IPS-NIHi11 (cell line): ENCODE measurements around the gene EIF2B4.
"Not testable (repeated sequence)": the region's sequence is repeated elsewhere in the genome, so short reads cannot be mapped to it uniquely, and the experiment has no call there.

Experiments used
- DNase-seq: peaks from one replicate; pipeline ENCODE4 v3.0.0; 2012; ENCODE audit warnings: mixed read lengths, low spot score

EIF2B4 gene

DNA sequence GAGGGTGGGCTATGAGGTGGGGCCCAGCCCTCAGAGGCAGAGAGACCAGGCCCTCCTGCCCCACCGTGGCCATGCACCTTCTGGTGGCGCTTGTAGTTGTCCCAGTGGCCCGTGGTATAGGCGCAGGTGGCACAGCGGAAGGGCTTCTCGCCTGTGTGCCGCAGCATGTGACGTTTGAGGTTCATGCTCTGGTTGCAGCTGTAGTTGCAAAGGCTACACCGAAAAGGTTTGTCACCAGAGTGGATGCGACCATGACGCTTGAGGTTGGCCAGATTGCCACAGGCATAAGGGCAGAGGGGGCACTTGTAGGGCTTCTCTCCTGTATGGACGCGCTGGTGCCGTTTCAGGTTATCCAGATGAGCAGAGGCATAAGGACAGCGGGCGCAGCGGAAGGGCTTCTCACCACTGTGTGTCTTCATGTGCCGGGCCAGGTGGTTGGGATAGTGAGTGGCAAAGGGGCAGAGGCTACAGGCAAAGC is 7.5 kb upstream of the EIF2B4 start:
- DNase-seq, result no peak

DNA sequence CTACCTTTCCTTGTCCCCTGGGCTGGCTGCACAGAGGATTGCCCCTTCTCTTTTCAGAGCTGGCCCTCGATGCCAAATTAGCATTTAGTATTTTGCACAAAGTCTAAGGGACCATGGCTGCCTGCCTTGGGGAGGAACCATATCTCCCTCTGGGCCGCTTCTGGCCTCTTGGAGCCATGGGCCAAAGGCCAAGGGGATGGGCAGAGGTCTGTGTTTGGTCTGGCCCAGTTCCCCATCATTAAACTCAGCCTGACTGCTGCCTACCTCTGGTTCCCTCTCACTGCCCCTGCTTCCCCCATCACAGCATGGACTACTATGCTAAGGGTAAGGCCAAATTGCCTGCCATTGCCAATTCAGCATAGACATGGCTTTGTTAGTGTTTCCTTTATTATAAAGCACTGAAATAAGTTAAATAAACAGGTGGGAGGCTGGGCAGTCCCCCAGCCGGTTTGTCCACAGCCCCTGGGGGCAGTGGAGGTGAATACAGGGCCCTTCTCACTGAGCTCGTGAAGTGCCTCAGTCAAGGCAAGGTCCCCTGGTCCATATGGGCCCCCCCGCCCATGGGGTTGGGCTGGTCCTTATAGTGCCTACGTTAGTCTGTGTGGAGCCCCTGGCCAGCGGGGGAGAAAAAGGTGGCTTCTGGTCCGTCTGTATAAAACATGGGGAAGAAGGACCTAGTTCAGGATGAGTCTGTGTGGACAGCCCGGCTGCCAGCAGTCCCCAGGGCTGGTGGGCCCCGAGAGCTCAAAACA is 6.9 kb upstream of the EIF2B4 start:
- no peak for DNase-seq

DNA sequence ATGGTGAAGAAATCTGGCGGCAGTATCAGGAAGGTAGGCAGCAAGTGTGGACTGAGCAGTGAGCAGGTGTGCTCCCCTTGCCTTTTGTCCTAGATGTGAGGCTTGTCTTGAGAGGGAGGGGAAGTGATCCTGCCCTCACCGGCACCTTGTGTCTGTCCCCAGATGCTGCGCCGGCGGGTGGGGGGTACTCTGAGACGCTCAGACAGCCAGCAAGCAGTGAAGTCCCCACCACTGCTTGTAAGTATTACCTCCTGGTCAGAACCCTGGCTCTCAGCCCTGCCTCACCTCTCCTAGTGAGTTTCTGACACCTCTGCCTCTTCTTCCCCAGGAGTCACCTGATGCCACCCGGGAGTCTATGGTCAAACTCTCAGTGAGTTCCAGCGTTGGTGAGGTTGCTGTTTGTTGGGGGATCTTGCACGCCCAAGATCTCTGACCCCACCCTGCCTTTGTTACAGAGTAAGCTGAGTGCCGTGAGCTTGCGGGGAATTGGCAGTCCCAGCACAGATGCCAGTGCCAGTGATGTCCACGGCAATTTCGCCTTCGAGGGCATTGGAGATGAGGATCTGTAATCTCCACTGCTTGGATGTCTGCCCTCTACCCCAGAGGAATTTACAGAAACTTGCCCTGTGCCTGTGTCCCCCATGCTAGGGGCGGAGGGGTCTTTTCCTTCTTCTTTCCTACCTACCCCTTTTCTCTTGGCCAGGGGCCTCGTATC is 6.2 kb upstream of the EIF2B4 start:
- no peak for DNase-seq

DNA sequence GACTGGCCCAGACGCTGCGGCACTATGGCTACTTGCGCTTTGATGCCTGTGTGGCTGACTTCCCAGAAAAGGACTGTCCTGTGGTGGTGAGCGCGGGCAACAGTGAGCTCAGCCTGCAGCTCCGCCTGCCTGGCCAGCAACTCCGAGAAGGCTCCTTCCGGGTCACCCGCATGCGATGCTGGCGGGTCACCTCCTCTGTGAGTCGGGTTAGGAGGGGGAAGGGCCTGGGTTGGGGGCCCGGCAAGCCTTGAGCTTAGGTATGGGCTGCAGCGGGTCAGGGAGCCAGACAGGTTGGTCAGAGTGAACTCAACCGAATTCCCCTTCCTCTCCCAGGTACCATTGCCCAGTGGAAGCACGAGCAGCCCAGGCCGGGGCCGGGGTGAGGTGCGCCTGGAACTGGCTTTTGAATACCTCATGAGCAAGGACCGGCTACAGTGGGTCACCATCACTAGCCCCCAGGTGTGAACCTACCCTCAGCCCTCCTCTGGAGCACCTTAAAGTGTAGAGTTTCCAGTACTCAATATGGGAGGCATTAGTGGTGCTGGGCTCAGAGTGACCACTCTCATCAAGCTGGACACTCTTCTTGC is 5.5 kb upstream of the EIF2B4 start:
- no peak for DNase-seq

DNA sequence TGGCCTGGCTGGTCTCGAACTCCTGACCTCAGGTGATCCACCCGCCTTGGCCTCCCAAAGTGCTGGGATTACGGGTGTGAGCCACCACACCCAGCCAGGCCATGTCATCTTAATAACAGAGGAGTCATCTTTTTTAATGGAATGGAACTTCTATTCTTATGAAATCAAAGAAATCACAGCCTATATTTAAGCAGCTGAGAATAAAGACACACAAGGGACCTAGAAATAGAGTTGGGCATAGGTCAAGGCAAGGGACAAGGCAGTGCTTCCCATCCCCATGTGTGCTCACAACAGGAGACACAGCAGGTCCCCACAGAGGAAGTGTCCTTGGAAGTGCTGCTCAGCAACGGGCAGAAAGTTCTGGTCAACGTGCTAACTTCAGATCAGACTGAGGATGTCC is 3.4 kb upstream of the EIF2B4 start:
- DNase-seq, result no peak

DNA sequence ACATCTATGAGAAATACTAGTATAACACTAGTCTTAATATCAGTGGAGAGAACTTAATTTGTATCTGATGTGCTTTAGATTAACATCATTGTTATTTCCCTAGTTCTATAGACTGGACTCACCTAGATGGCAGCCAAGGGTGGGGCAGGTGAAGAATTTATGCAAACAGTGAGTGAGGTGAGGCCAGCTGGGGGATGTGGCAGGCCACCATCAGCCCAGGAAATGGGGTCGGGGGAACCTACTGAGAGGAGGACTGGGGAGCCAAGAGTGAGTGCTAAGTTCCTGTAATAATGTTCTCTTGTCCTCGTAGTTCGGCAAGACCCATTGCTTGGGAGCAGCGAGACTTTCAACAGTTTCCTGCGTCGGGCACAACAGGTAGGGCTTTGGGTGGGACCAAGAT is 2.8 kb upstream of the EIF2B4 start:
- DNase-seq, result no peak

DNA sequence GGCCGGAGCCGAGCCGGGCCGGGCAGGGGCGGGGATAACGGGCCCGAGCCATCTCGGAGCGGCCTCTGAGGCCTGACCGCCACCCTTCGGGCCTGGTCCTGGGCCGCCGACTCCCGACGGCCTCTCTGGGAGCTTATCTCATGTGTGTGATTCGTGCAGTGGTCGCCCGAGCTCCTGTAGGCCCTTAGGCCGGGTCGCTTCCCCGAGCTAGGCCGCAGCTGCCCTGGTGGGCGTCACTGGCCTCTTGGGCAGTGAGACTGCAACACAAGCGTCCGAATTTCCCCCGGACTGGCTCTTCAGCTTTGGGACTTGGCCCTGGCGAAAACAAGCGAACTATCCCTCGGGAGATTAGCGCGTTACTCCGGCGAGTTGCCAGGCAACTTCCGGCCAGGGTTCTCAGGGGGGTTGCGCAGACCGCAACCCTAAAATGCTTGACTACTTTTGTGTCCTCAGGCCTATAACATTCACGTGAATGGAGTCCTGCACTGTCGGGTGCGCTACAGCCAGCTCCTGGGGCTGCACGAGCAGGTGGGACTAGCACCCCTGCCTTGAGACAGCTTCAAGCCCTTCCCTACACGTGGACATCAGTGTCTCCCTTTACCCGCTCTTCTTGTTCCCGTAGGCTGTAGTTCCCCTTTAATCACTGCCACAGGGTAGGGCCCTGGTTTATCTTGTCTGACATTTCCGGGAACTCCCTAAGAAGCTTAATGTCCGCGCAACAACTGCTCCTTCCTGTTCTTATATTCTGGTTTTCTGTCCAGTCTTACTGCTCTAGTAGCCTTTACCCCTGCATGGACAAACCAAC is 880 bp upstream of the EIF2B4 start:
- DNase-seq, result peak; percentile 11

DNA sequence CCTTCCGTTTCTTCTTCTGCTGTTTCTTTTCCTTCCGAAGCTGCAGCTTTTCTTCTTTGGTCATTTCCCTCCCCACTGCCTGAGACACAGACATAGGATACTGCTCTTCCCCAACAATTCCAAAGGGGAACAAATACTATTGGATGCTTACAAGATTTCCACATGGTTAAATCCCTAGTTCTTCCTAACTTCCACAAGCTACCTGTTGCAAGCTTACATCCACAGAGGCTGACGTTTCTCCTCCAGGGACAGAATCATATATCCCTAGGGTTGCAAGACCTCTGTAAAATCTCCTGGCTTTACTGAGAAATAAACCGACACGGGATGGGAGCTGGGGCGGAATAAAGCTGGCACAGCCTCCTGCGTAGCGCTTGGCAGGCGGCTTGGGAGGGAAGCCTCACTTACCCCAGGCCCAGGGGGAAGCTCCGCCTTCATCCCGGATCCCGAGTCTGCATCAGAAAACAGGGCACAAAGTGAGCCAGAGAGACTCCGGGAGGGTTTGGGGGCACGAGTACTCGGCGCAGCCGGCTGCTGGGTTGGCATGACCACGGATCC is 590 bp downstream of the EIF2B4 start:
- peak; percentile 85 for DNase-seq

DNA sequence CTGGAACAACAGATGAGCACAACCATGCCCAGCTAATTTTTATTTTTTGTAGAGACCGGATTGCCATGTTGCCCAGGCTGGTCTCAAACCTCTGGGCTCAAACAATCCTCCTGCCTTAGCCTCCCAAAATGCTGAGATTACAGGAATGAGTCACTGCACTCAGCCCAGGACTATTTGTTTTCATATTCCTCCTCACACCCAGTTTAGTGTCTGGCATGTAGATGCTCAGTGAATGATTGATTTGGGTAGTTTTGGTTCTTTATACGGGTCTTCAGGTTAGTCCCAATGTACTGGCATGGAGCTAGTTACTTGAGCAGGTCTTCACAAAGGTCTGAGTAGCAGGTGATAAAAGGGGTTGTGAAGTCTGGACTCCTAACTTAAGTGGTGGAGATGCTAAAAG is 6.2 kb downstream of the EIF2B4 start:
- no peak for DNase-seq

DNA sequence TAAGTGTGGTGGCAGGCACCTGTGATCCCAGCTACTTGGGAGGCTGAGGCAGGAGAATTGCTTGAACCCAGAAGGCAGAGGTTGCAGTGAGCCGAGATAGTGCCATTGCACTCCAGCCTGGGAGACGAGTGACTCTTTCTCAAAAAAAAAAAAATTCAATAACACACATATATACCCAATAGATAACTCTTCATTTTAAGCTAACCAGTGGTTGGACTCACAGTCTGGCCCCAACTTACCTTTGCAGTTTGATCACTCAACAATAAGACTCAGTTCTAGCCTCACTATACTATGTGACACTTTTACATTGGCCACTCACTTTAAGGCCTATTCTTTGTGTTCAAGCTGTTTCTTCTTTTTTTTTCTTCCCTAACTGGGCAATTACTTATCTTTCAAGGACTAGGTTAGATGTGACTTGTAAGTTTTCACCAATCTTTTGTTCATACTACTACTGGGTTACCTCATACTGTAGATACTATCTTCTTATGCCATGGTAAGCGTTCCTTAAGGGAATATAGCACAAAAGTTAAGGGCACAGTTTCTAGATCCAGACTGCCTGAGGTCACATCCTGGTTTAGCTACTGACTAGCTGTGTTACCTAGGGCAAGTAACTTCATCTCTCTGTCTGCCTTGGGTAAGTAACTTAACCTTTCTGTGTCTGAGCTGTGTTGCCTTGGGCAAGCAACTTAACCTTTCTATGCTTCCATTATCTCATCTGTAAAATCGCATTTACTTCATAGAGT is 7.3 kb downstream of the EIF2B4 start:
- DNase-seq, result no peak

DNA sequence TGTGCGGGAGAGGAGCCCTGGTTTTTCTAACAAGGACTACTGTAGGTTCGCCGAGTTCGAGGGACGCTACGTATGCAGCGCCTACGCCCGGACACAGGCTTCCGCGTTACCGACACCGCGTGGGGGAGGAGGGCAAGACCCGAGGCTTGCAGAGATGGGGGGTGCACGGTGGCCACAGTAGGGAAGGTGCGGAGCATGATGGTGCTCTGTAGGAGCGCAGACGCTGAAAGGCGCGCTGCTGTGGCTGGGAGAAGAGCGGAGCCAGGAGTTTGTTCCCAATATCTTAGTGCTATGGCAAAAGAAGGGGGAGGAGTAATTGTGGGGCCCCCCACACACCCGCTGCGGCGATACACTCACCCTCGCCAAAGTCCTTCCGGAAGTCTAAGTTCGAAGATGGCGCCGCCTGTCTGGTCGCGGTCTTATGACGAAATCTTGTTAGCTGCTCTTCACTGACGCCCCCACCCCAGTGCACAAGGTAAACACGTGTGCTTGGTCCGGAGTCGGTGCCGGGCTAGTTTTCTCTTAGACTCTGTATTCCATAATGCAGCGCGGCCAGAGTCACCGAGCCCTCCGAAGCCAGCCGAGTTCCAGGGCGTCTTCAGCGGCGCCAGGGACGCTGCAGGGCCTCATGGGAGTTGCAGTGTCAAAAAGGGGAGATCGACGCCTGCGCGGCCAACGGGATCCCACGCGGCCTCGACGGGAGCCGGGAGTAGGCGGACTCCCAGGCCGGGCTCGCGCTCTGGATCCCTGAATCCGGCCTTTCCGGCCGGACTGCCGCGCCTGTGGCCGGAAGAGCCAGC is 13.6 kb downstream of the EIF2B4 start, which contains the start of gene GTF3C2:
Gene GTF3C2, minus strand, starts transcription at position 383 of the 800 bp plus-strand sequence. CDS start 13,210 bp downstream, outside the sequence.
- peak; percentile 92 for DNase-seq

DNA sequence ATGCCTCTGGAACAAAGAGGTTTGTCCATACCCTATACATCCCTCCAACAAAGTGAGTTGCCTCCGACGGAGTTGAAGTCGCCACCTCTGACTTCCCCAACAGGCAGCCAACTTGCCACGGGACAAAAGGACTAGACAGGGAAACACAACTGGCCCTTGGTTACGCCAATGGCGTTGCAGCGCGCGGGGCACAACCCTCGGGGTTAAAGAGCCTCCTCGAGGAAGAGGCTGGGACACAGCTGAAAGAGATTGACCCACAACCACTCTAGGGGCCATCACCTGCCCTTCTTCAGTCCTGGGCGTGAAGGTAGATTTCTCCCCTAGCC is 14.1 kb downstream of the EIF2B4 start:
- DNase-seq, result peak; percentile 55

DNA sequence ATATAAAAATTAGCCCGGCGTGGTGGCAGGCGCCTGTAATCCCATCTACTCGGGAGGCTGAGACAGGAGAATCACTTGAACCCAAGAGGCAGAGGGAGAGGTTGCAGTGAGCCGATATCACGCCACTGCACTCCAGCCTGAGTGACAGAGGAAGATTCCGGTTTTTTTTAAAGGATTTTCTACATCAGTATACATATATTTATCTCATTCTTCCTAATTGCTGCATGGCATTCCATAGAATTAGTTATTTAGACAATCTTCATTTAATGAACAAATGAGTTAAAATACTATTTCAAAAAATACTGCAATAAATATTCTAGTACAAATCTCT is 15.6 kb downstream of the EIF2B4 start:
- DNase-seq, result no peak

DNA sequence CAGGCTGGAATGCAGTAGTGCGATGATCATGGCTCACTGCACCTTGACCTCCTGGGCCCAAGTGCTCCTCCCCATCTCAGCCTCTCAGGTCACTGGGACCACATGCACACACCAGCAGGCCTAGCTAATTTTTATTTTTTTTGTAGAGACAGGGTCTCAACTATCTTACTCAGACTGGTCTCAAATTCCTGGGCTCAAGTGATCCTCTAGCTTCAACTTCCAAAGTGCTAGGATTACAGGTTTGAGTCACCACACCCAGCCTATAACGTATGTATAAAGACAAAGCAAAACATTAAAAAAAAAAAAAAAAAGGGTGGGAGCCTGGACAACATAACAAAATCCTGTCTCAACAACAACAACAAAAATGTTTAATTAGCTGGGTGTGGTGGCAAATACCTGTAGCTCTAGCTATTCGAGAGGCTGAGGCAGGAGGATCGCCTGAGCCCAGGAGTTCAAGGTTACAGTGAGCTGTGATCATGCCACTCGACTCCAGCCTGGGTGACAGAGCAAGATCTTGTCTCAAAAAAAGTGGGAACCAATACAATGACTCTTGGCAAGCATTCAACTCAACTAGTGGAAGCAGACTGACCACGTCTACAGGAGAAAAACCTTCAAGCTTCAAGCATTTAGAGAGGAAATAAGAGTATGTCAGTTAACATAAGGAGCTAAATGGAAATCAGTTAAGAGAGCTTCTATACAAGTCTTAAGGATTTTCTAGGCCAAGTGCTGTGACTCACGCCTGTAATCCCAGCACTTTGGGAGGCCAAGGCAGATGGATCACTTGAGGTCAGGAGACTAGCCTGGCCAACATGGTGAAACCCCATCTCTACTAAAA is 16.2 kb downstream of the EIF2B4 start:
- DNase-seq, result no peak

DNA sequence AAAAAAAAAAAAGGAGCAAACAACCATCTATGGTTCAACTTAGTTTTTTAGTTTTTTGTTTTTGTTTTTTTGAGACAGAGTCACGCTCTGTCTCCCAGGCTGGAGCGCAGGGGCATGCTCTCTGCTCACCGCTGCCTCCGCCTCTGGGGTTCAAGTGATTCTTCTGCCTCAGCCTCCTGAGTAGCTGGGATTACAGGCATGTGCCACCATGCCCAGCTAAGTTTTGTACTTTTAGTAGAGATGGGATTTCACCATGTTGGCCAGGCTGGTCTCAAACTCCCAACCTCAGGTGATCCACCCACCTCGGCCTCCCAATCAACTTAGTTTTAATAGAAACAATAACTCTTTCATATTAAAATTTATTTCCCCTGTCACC is 16.8 kb downstream of the EIF2B4 start:
- DNase-seq, result not testable (repeated sequence)

DNA sequence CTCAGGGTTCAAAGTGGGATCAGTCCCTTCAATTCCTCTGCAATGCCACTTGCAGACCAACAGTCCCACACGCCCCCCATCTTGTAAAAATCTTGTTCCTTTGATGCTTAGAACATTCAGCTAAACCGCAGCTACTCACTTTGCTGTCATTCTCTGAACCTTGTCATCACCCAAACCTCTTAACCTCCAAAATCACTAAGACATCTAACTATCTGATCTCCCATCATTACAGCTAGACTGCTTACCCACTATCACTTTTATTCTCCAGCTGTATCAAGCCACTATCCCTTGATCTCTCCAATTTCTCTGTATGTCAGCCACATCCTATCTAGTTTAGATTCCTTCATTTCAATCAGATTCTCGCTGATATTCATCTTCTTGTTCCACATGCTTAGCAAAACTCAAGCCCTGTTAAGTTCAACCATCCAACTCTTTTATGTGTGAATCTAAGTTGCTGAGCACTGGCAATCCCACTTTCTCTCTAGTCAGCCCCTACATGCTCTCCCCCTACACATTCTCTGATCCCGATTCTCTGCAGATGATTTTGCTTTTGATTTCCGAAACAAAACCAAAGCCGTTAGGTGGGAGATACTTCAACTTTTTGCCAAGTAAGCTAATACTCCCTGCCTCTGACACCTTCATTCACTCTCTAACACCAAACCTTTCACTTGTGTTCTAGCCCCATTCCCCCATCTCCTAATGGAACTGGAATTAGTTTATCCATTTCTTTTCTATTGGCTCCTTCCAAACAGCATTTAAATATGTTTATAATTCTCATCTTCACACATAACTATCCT is 18.1 kb downstream of the EIF2B4 start:
- DNase-seq, result no peak

DNA sequence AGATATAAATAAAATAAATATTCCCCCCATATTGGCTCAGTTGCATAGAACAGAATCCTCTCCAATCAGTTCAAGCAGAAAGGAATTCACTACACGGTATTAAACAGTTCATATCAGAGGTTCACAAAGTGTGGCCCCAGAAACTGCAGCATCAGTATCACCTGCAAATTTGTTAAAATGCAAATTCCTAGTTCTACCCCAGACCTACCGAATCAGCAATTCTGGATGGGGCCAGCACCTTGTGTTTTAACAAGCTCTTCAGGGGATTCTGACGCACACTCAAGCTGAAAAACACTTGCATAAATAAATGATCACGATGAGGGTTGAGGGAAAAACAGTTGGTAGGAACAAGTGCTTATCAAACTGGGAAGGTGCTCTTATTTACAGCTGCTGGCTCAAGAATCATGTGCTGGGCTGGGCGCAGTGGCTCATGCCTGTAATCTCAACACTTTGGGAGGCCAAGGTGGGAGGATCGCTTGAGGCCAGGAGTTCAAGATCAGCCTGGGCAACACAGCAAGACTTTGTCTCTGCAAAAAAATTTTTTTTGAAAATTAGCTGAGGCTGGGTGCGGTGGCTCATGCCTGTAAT is 19.9 kb downstream of the EIF2B4 start:
- no peak for DNase-seq

DNA sequence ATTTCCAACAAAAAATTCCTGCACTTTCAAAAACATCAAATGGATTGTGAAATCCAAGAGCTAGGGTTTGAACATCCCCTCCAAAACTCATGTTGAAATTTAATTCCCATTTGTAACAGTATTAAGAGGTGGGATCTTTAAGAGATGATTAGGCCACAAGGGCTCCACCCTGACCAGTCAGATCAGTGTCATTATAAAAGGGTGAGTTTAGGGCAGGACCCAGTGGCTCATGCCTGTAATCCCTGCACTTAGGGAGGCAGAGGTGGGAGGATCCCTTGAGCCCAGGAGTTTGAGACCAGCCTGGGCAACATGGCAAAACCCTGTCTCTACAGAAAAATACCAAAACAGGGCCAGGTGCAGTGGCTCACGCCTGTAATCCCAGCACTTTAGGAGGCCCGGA is 22.5 kb downstream of the EIF2B4 start:
- no peak for DNase-seq

DNA sequence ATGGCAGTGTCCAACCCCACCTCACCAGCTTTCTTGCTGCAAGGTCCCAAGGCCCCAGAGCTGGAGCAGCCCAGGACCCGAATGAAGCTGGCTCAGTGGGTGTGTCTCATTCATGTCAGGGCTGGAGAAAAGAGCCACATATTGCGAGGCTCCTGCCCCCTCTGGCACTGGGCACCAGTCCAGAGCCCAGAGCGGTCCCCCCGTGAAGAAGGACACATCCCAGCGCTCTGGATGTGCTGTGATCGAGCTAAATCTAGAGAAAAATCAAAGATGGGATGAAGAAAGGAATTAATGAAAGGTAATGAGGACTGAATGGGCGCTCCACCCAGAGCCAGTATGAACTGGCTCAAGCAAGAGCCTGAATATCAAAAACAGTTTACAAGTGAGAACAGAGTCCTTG is 34.0 kb downstream of the EIF2B4 start:
- no peak for DNase-seq
